ENCODE measurements around the gene CCDC171. TPM values are rescaled to one million over a fixed set of nuclear protein-coding genes. Genes with fewer than 3 reads are reported as not detected.
"Not testable (repeated sequence)": the region's sequence is repeated elsewhere in the genome, so short reads cannot be mapped to it uniquely, and the experiment has no call there.

CCDC171 gene
- total RNA-seq, 5 donors from 2014 or later (not counting 1 experiment from before 2014, with no cell fraction given) = 0.79 to 1.7 (median 1.4) TPM

GRCh38 chr9:15525958-15526357, 26.9 kb upstream of the CCDC171 start:
- Histone ChIP-seq H3K4me3 (ENCODE audit: control insufficient read depth in 1 of 2, extremely low read depth in 1 of 2, low read length in 1 of 2) (no peak overlapping the region), H3K9me3 (no peaks in the 10 kb centered on the region), H3K36me3 (ENCODE audit: control insufficient read depth in 2 of 2, extremely low read depth in 1 of 2, insufficient read depth in 1 of 2, low read length in 1 of 2) (no peaks in the 10 kb centered on the region), H3K27me3 (replicated peaks in 1 of 2; ENCODE audit: control insufficient read depth in 2 of 2, extremely low read depth in 1 of 2, insufficient read depth in 2 of 2, low read length in 1 of 2) (peaks cover 0 to 4% of the 10 kb centered on the region in 2 experiments), H3K4me1 (ENCODE audit: control insufficient read depth in 1 of 2, extremely low read depth in 1 of 2, insufficient read depth in 2 of 2, low read length in 2 of 2) (peaks cover 0 to 2% of the 10 kb centered on the region in 2 experiments), H3K27ac (ENCODE audit: low read length) (no peak overlapping the region)
- no peak for DNase-seq
- ChIA-PET CTCF (interaction anchor here in 1 of 2 donors (1.1 kb wide), 1 partner anchor 10 kb away, joined by 4 read pairs; no protein-coding TSS in a partner anchor), POLR2A (no interaction called here)
- WGBS (ENCODE audit: insufficient coverage) = no CpG with 5 or more reads among the region's 2 CpGs
- Mint-ChIP-seq H3K4me1 (peaks cover 0 to 4% (median 2%) of the 10 kb centered on the region in 3 donors), H3K9me3 (no peaks in the 10 kb centered on the region), H3K27me3 (peaks cover 0 to 6% of the 10 kb centered on the region in 2 donors), H3K36me3 (no peaks in the 10 kb centered on the region), H3K4me3 (no peak overlapping the region), H3K27ac (no peak overlapping the region)
- no peak for ATAC-seq (replicated peaks in 1 of 4)

GRCh38 chr9:15527035-15527434, 25.8 kb upstream of the CCDC171 start:
- DNase-seq = not testable (repeated sequence)

GRCh38 chr9:15529566-15530324, 23.1 kb upstream of the CCDC171 start:
- DNase-seq = no peak
- POLR2A ChIA-PET = no interaction called here
- Histone ChIP-seq H3K9me3 (no peaks in the 10 kb centered on the region), H3K4me1 (ENCODE audit: control insufficient read depth in 1 of 2, extremely low read depth in 1 of 2, insufficient read depth in 2 of 2, low read length in 2 of 2) (peaks cover 0 to 6% of the 10 kb centered on the region in 2 experiments), H3K27ac (ENCODE audit: low read length) (no peak overlapping the region), H3K27me3 (replicated peaks in 1 of 2; ENCODE audit: control insufficient read depth in 2 of 2, extremely low read depth in 1 of 2, insufficient read depth in 2 of 2, low read length in 1 of 2) (no peaks in the 10 kb centered on the region), H3K36me3 (ENCODE audit: control insufficient read depth in 2 of 2, extremely low read depth in 1 of 2, insufficient read depth in 1 of 2, low read length in 1 of 2) (no peaks in the 10 kb centered on the region), H3K4me3 (ENCODE audit: control insufficient read depth in 1 of 2, extremely low read depth in 1 of 2, low read length in 1 of 2) (no peak overlapping the region)
- WGBS (ENCODE audit: insufficient coverage) = 40% methylated on average over 1 of the region's 4 CpGs
- Mint-ChIP-seq H3K27me3 (peaks cover 0 to 6% of the 10 kb centered on the region in 2 donors), H3K27ac (no peak overlapping the region), H3K9me3 (no peaks in the 10 kb centered on the region), H3K36me3 (no peaks in the 10 kb centered on the region), H3K4me3 (no peak overlapping the region), H3K4me1 (peaks cover 0 to 6% (median 4%) of the 10 kb centered on the region in 3 donors)
- CTCF ChIA-PET = interaction anchor here in 1 of 2 donors (0.9 kb wide), 1 partner anchor 11 kb away, joined by 3 read pairs; no protein-coding TSS in a partner anchor
- no peak for ATAC-seq (replicated peaks in 1 of 4)

More at GRCh38 chr9:15527035-15527434, 25.8 kb upstream of the CCDC171 start:
- H3K4me1 Mint-ChIP-seq; H3K27me3 ChIP-seq (replicated peaks in 1 of 2; ENCODE audit: control insufficient read depth in 2 of 2, extremely low read depth in 1 of 2, insufficient read depth in 2 of 2, low read length in 1 of 2); POLR2A ChIA-PET; H3K9me3 ChIP-seq; ATAC-seq (replicated peaks in 1 of 4); H3K27ac ChIP-seq (ENCODE audit: low read length); CTCF ChIA-PET; H3K4me3 ChIP-seq (ENCODE audit: control insufficient read depth in 1 of 2, extremely low read depth in 1 of 2, low read length in 1 of 2); H3K27me3 Mint-ChIP-seq; H3K4me1 ChIP-seq (ENCODE audit: control insufficient read depth in 1 of 2, extremely low read depth in 1 of 2, insufficient read depth in 2 of 2, low read length in 2 of 2); H3K27ac Mint-ChIP-seq; H3K4me3 Mint-ChIP-seq; H3K36me3 Mint-ChIP-seq; H3K9me3 Mint-ChIP-seq; H3K36me3 ChIP-seq (ENCODE audit: control insufficient read depth in 2 of 2, extremely low read depth in 1 of 2, insufficient read depth in 1 of 2, low read length in 1 of 2): not testable (repeated sequence)
- 91% methylated on average over 2 of the region's 5 CpGs for WGBS (ENCODE audit: insufficient coverage)

GRCh38 chr9:15531380-15531779, 21.5 kb upstream of the CCDC171 start:
- ChIA-PET POLR2A (no interaction called here), CTCF (no interaction called here)
- Mint-ChIP-seq H3K9me3 (no peaks in the 10 kb centered on the region), H3K27me3 (no peaks in the 10 kb centered on the region), H3K36me3 (no peaks in the 10 kb centered on the region), H3K4me3 (no peak overlapping the region), H3K27ac (peak overlapping the region in 1 of 2 donors; percentile 8), H3K4me1 (peaks cover 0 to 6% (median 4%) of the 10 kb centered on the region in 3 donors)
- Histone ChIP-seq H3K36me3 (ENCODE audit: control insufficient read depth in 2 of 2, extremely low read depth in 1 of 2, insufficient read depth in 1 of 2, low read length in 1 of 2) (no peaks in the 10 kb centered on the region), H3K4me1 (ENCODE audit: control insufficient read depth in 1 of 2, extremely low read depth in 1 of 2, insufficient read depth in 2 of 2, low read length in 2 of 2) (peaks cover 0 to 6% of the 10 kb centered on the region in 2 experiments), H3K9me3 (no peaks in the 10 kb centered on the region), H3K27me3 (replicated peaks in 1 of 2; ENCODE audit: control insufficient read depth in 2 of 2, extremely low read depth in 1 of 2, insufficient read depth in 2 of 2, low read length in 1 of 2) (no peaks in the 10 kb centered on the region), H3K27ac (ENCODE audit: low read length) (no peak overlapping the region), H3K4me3 (ENCODE audit: control insufficient read depth in 1 of 2, extremely low read depth in 1 of 2, low read length in 1 of 2) (no peak overlapping the region)
- DNase-seq (no peak), ATAC-seq (replicated peaks in 1 of 4) (no peak)
- WGBS (ENCODE audit: insufficient coverage) = 67% methylated on average over 1 of the region's 1 CpG

- POLR2A ChIA-PET = interaction anchor here in 1 of 2 donors (0.5 kb wide), 1 partner anchor 301 kb away, joined by 4 read pairs; no protein-coding TSS in a partner anchor
- DNase-seq (no peak), ATAC-seq (replicated peaks in 1 of 4) (no peak)
- 100% methylated on average over 1 of the region's 2 CpGs for WGBS (ENCODE audit: insufficient coverage)
- H3K4me1 ChIP-seq (ENCODE audit: control insufficient read depth in 1 of 2, extremely low read depth in 1 of 2, insufficient read depth in 2 of 2, low read length in 2 of 2) = no peaks in the 10 kb centered on the region
- Mint-ChIP-seq H3K36me3 (no peaks in the 10 kb centered on the region), H3K9me3 (no peaks in the 10 kb centered on the region), H3K27ac (no peak overlapping the region), H3K27me3 (peaks cover 3 to 4% of the 10 kb centered on the region in 2 donors), H3K4me1 (no peaks in the 10 kb centered on the region), H3K4me3 (no peak overlapping the region)
- H3K9me3 ChIP-seq = no peaks in the 10 kb centered on the region
- no peaks in the 10 kb centered on the region for H3K36me3 ChIP-seq (ENCODE audit: control insufficient read depth in 2 of 2, extremely low read depth in 1 of 2, insufficient read depth in 1 of 2, low read length in 1 of 2)
- CTCF ChIA-PET = no interaction called here
- no peak overlapping the region for H3K4me3 ChIP-seq (ENCODE audit: control insufficient read depth in 1 of 2, extremely low read depth in 1 of 2, low read length in 1 of 2)
- peaks cover 0 to 2% of the 10 kb centered on the region in 2 experiments for H3K27me3 ChIP-seq (replicated peaks in 1 of 2; ENCODE audit: control insufficient read depth in 2 of 2, extremely low read depth in 1 of 2, insufficient read depth in 2 of 2, low read length in 1 of 2)
- no peak overlapping the region for H3K27ac ChIP-seq (ENCODE audit: low read length)
Observed at GRCh38 chr9:15541872-15542271, 11.0 kb upstream of the CCDC171 start.

GRCh38 chr9:15542624-15543023, 10.2 kb upstream of the CCDC171 start:
- Mint-ChIP-seq H3K4me1 (no peaks in the 10 kb centered on the region), H3K27ac (no peak overlapping the region), H3K9me3 (no peaks in the 10 kb centered on the region), H3K4me3 (no peak overlapping the region), H3K27me3 (peaks cover 3 to 4% of the 10 kb centered on the region in 2 donors), H3K36me3 (no peaks in the 10 kb centered on the region)
- no peaks in the 10 kb centered on the region for H3K9me3 ChIP-seq
- no peaks in the 10 kb centered on the region for H3K36me3 ChIP-seq (ENCODE audit: control insufficient read depth in 2 of 2, extremely low read depth in 1 of 2, insufficient read depth in 1 of 2, low read length in 1 of 2)
- peaks cover 0 to 2% of the 10 kb centered on the region in 2 experiments for H3K27me3 ChIP-seq (replicated peaks in 1 of 2; ENCODE audit: control insufficient read depth in 2 of 2, extremely low read depth in 1 of 2, insufficient read depth in 2 of 2, low read length in 1 of 2)
- 100% methylated on average over 1 of the region's 2 CpGs for WGBS (ENCODE audit: insufficient coverage)
- no peaks in the 10 kb centered on the region for H3K4me1 ChIP-seq (ENCODE audit: control insufficient read depth in 1 of 2, extremely low read depth in 1 of 2, insufficient read depth in 2 of 2, low read length in 2 of 2)
- no peak overlapping the region for H3K27ac ChIP-seq (ENCODE audit: low read length)
- ChIA-PET CTCF (interaction anchor here in 1 of 2 donors (0.6 to 1.2 kb wide), 2 partner anchors 8 to 555 kb away, joined by 3 to 5 read pairs; no protein-coding TSS in a partner anchor), POLR2A (no interaction called here)
- no peak for ATAC-seq (replicated peaks in 1 of 4)
- H3K4me3 ChIP-seq (ENCODE audit: control insufficient read depth in 1 of 2, extremely low read depth in 1 of 2, low read length in 1 of 2) = no peak overlapping the region
- no peak for DNase-seq
